HG03558 (cell line): ENCODE results near the gene YEATS4.

Experiments used
- ATAC-seq: cut with Tn5 transposase; IDR thresholded peaks from one replicate; pipeline ENCODE4 v1.9.1; 2021; ENCODE audit warnings: moderate number of reproducible peaks; ENCODE audit not compliant: unreplicated experiment; ENCODE audit errors: extremely low read depth

Gene YEATS4

GRCh38 chr12:69341328-69341727, 18.2 kb upstream of the YEATS4 start:
- ATAC-seq: no peak

- no peak for ATAC-seq
Observed at GRCh38 chr12:69342421-69342820, 17.1 kb upstream of the YEATS4 start.

- no peak for ATAC-seq
Observed at GRCh38 chr12:69343357-69343756, 16.2 kb upstream of the YEATS4 start.

GRCh38 chr12:69343885-69344612, 15.5 kb upstream of the YEATS4 start:
- no peak for ATAC-seq

GRCh38 chr12:69345077-69345476, 14.5 kb upstream of the YEATS4 start:
- no peak for ATAC-seq

- ATAC-seq: no peak
Observed at GRCh38 chr12:69345742-69346141, 13.8 kb upstream of the YEATS4 start.

- ATAC-seq: no peak
Observed at GRCh38 chr12:69348162-69348938, 11.2 kb upstream of the YEATS4 start, which contains the start of gene LYZ. TSS of gene LYZ (plus strand) at chr12:69348381. CDS start at chr12:69348409, 28 bp downstream.

GRCh38 chr12:69350002-69350626, 9.4 kb upstream of the YEATS4 start:
- ATAC-seq: no peak

- ATAC-seq: no peak
Observed at GRCh38 chr12:69350777-69351176, 8.8 kb upstream of the YEATS4 start.

- no peak for ATAC-seq
Observed at GRCh38 chr12:69351462-69352236, 7.9 kb upstream of the YEATS4 start.

- no peak for ATAC-seq
Observed at GRCh38 chr12:69352904-69353303, 6.6 kb upstream of the YEATS4 start.

GRCh38 chr12:69354172-69354555, 5.4 kb upstream of the YEATS4 start:
- no peak for ATAC-seq

- ATAC-seq: no peak
Observed at GRCh38 chr12:69354556-69355187, 4.9 kb upstream of the YEATS4 start.

- no peak for ATAC-seq
Observed at GRCh38 chr12:69355363-69356028, 4.0 kb upstream of the YEATS4 start.

- no peak for ATAC-seq
Observed at GRCh38 chr12:69360348-69360672, 767 bp downstream of the YEATS4 start.

GRCh38 chr12:69366796-69367195, 7.3 kb downstream of the YEATS4 start:
- ATAC-seq: no peak

- ATAC-seq: no peak
Observed at GRCh38 chr12:69368171-69368570, 8.6 kb downstream of the YEATS4 start.

GRCh38 chr12:69383074-69383473, 23.5 kb downstream of the YEATS4 start:
- no peak for ATAC-seq

GRCh38 chr12:69385038-69385437, 25.5 kb downstream of the YEATS4 start:
- no peak for ATAC-seq

- ATAC-seq: no peak
Observed at GRCh38 chr12:69386921-69387320, 27.4 kb downstream of the YEATS4 start.
